DND-41 (cell line): ENCODE results near the gene METTL25B.
A peak's percentile ranks its signal among the peaks of the same experiment; 100 is the strongest.

Experiments used
- ATAC-seq: fragments of 200-7000 bp; cut with Tn5 transposase; 3 replicates; pipeline ENCODE4 v1.9.1; 2021; ENCODE audit warnings: low read depth; ENCODE audit not compliant: insufficient read depth
- DNase-seq: peaks from one replicate; pipeline ENCODE4 v3.0.0-alpha.2; 2020
- H2AFZ ChIP-seq: 2 replicates; pipeline ENCODE4 v1.6.0; 2012; ENCODE audit warnings: low read depth, low read length
- H3K27ac ChIP-seq: 2 replicates; pipeline ENCODE4 v1.5.1; 2012; ENCODE audit warnings: low read length, inconsistent platforms
- H3K27me3 ChIP-seq: fragments of 200-600 bp; sonication (generic); 2 replicates; pipeline ENCODE4 v1.6.0; 2012; ENCODE audit warnings: low read length, mild to moderate bottlenecking, inconsistent platforms; ENCODE audit not compliant: insufficient read depth, poor library complexity
- H3K36me3 ChIP-seq: 2 replicates; pipeline ENCODE4 v1.5.1; 2012; ENCODE audit warnings: low read length, inconsistent platforms; ENCODE audit not compliant: insufficient read depth
- H3K4me1 ChIP-seq: 2 replicates; pipeline ENCODE4 v1.5.1; 2012; ENCODE audit warnings: mild to moderate bottlenecking, low read length; ENCODE audit not compliant: insufficient read depth
- H3K4me2 ChIP-seq: 2 replicates; pipeline ENCODE4 v1.6.0; 2012; ENCODE audit warnings: mild to moderate bottlenecking, moderate library complexity, low read length, inconsistent platforms; ENCODE audit not compliant: insufficient read depth
- H3K4me3 ChIP-seq, 2 experiments: fragments of 200-600 bp in 1 of 2; shearing (Covaris generic) in 1 of 2; 2 replicates each; pipeline ENCODE4 v1.5.1; 2012 to 2016; ENCODE audit warnings: inconsistent platforms in 2 of 2, low read length in 2 of 2, mild to moderate bottlenecking in 2 of 2, low read depth in 1 of 2, moderate library complexity in 1 of 2
- H3K79me2 ChIP-seq: 2 replicates; pipeline ENCODE4 v1.6.0; 2012; ENCODE audit warnings: low read length, inconsistent platforms; ENCODE audit not compliant: insufficient read depth
- H3K9ac ChIP-seq: 2 replicates; pipeline ENCODE4 v1.6.0; 2012; ENCODE audit warnings: low read depth, mild to moderate bottlenecking, inconsistent platforms, low read length, moderate library complexity
- H3K9me3 ChIP-seq: 2 replicates; pipeline ENCODE4 v1.5.1; 2012; ENCODE audit warnings: low read length, moderate library complexity, mild to moderate bottlenecking, inconsistent platforms; ENCODE audit not compliant: insufficient read depth, severe bottlenecking
- H4K20me1 ChIP-seq: 2 replicates; pipeline ENCODE4 v1.6.0; 2012; ENCODE audit warnings: low read length; ENCODE audit not compliant: insufficient read depth
- CTCF ChIP-seq: IDR thresholded peaks from 2 replicates; pipeline ENCODE4 v1.5.1; 2012; ENCODE audit warnings: borderline replicate concordance, low read length, moderate library complexity, mild to moderate bottlenecking; ENCODE audit not compliant: poor library complexity, severe bottlenecking; ENCODE audit errors: extremely low read depth
- EZH2 ChIP-seq: IDR thresholded peaks from 3 replicates; pipeline ENCODE4 v1.6.1; 2012; ENCODE audit warnings: borderline replicate concordance, low read depth, mild to moderate bottlenecking, moderate library complexity, low read length, inconsistent platforms; ENCODE audit not compliant: severe bottlenecking

The METTL25B gene

DNA sequence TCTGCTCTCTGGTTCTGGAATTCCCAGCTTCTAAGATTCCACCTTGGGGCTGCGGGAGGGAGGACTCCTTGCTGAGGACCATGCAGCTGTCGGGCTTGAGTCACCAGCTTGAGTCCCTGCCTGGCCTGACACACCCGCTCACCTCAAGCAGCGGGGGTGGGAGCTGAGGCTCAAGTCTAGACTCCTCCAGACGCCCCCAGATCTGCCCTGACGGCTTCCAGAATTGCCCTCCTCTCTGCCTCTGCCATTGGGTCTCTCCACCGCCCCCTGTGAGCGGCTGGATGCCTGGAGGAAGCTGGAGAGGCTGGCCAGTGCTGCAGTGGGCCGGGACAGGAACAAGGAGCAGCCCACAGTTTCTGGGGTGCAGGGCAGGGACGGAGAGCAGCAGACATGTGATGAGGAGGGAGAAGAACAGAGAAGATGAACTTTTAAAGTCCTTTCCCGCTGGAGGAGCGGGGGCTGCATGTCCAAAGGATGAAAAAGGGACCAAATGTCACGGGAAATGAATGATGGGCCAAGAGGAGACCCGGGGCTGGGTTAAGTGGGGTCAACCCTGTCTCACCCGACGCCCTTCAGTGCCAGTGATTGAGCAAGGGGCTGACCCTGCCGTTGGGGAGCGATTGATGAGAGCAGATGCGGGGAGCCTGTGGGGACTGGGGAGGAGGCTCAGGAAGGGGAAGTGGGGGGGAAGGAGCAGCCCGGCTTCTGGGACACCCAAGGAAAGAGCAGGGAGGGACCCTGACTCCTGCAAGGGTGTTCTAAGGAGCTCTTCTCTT is 36.4 kb upstream of the METTL25B start:
- H3K4me3 ChIP-seq: no peak overlapping the region
- no peak for ATAC-seq
- no peak for TF ChIP-seq CTCF
- TF ChIP-seq EZH2: peak; percentile 10
- no peak overlapping the region for H3K4me2 ChIP-seq
- no peak for DNase-seq
- no peaks in the 10 kb centered on the region for H3K36me3 ChIP-seq
- H3K9me3 ChIP-seq: no peaks in the 10 kb centered on the region
- H2AFZ ChIP-seq: no peak overlapping the region
- H3K9ac ChIP-seq: no peak overlapping the region
- no peaks in the 10 kb centered on the region for H3K79me2 ChIP-seq
- H3K4me1 ChIP-seq: peaks cover 14% of the 10 kb centered on the region
- H3K27ac ChIP-seq: no peak overlapping the region
- peaks cover 19% of the 10 kb centered on the region for H4K20me1 ChIP-seq
- peaks cover 47% of the 10 kb centered on the region for H3K27me3 ChIP-seq

DNA sequence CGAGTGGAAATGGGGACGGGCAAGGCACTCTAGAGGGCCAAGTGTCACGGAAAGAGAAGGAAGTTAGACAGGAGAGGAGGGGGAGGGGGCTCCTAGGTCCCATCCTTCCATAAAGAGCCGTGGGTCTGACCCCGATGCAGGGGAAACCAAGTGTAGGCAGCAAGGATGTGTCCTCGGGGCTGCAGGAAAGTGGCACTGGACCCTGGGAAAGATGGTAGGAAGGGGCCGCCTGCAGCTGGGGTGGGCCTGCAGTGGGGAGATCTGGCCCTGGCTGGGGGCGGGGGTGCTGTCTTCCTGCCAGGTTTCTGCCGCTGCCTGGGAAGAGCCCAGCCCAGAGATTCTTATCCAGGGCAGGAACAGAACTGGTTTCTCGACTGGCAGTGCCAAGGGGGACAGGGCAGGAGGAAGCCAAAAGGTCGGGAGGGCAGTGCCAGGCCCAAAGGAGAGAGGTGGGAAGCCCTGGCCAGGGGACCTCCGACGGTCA is 35.8 kb upstream of the METTL25B start:
- no peak overlapping the region for H3K9ac ChIP-seq

DNA sequence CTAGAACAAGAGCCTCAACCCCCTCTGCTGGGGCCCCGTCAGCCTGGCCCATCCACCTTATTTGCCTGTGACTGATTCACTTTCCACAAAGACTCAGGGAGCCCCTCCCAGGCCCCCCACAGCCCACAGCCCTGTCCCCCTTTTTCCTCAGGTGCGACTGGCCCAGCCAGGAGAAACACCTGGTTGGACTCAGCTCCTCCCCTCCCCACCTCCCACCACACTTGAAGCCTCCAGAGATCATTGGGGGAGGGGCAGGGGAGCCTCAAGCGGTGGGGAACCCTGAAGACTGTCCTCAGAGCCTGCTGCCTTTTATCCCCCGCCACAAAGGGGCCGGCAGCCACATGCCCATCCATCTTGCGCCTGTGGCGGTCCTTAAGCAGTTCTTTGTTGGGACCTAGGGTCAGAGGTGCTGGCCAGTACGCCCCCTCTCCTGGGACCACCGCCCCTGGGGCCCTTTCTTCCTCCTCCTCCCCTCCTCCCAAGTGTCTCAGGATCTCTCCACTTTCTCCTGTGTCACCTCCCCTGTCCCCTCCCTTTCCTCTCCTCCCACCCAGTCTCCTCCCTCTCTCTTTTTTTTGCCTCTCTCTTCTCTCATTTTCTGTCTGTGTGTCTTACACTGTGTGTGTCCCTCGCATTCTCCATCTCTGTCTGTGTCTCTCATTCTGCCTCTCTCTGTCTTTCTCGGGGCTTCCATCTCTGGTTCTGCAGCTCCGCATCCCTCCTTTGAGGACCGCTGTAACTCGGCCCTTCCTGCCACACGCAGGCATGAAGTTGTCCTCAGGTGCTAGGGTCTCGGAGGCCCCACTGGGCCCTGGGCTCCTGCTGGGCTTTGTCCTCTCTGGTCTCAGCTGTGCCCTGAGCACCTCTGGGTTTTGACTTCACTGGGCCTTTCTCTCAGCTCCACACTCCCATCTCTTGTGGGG is 35.1 kb upstream of the METTL25B start:
- Histone ChIP-seq H3K9ac (no peak overlapping the region), H3K79me2 (no peaks in the 10 kb centered on the region), H3K9me3 (no peaks in the 10 kb centered on the region), H3K4me3 (no peak overlapping the region), H3K4me1 (peaks cover 14% of the 10 kb centered on the region), H3K36me3 (no peaks in the 10 kb centered on the region), H3K27me3 (peaks cover 47% of the 10 kb centered on the region), H2AFZ (no peak overlapping the region), H3K4me2 (no peak overlapping the region), H4K20me1 (peaks cover 19% of the 10 kb centered on the region), H3K27ac (no peak overlapping the region)
- peak; percentile 64 for DNase-seq
- peak; percentile 39 for ATAC-seq
- TF ChIP-seq CTCF (no peak), EZH2 (no peak)

More for the DNA sequence above, 35.8 kb upstream of the METTL25B start:
- Histone ChIP-seq H4K20me1 (peaks cover 19% of the 10 kb centered on the region), H3K27ac (no peak overlapping the region), H3K4me1 (peaks cover 14% of the 10 kb centered on the region), H2AFZ (no peak overlapping the region), H3K27me3 (peaks cover 47% of the 10 kb centered on the region), H3K9me3 (no peaks in the 10 kb centered on the region), H3K79me2 (no peaks in the 10 kb centered on the region), H3K36me3 (no peaks in the 10 kb centered on the region), H3K4me2 (no peak overlapping the region), H3K4me3 (no peak overlapping the region)
- ATAC-seq (no peak), DNase-seq (no peak)
- TF ChIP-seq EZH2 (no peak), CTCF (no peak)
